HepG2 (cell line): ENCODE measurements around the gene ZNF433. TPM values are rescaled to one million over a fixed set of nuclear protein-coding genes. Genes with fewer than 3 reads are reported as not detected.

Source experiments
- ASH2L ChIP-seq: fragments of 300-600, 200-600 bp; sonication (generic); IDR thresholded peaks from 2 replicates; pipeline ENCODE4 v1.7.0; 2017; ENCODE audit warnings: low read depth, mild to moderate bottlenecking, moderate library complexity, mixed read lengths, low read length; ENCODE audit not compliant: insufficient read length
- CBFB ChIP-seq: sonication (generic); formaldehyde crosslinking; IDR thresholded peaks from 2 replicates; pipeline ENCODE4 v1.4.0; 2020; ENCODE audit warnings: missing genetic modification reagents
- FOXP1 ChIP-seq, 2 experiments: fragments of 450-650 bp in 1 of 2; IDR thresholded peaks; 2 replicates each; pipeline ENCODE4 v1.6.1; 2017 to 2018; ENCODE audit warnings: antibody characterized with exemption in 1 of 2
- GMEB1 ChIP-seq: sonication (generic); formaldehyde crosslinking; IDR thresholded peaks from 2 replicates; pipeline ENCODE4 v1.5.1; 2020; ENCODE audit warnings: missing genetic modification reagents, mild to moderate bottlenecking, borderline replicate concordance
- GZF1 ChIP-seq: sonication (generic); formaldehyde crosslinking; IDR thresholded peaks from 2 replicates; pipeline ENCODE4 v1.5.1; 2020; ENCODE audit warnings: mild to moderate bottlenecking, missing genetic modification reagents
- HNRNPLL ChIP-seq: fragments of 200-400 bp; formaldehyde crosslinking; IDR thresholded peaks from 2 replicates; pipeline ENCODE4 v1.6.1; 2017; ENCODE audit warnings: mild to moderate bottlenecking, low read depth, low read length; ENCODE audit not compliant: poor library complexity, severe bottlenecking
- MXD3 ChIP-seq: IDR thresholded peaks from 2 replicates; pipeline ENCODE4 v1.6.1; 2016; ENCODE audit warnings: mild to moderate bottlenecking, missing biosample characterization, missing genetic modification reagents
- NFE2L2 ChIP-seq: fragments of 150-350 bp; IDR thresholded peaks from 2 replicates; pipeline ENCODE4 v1.6.1; 2014; ENCODE audit warnings: low read length
- THAP9 ChIP-seq: sonication (generic); formaldehyde crosslinking; IDR thresholded peaks from 2 replicates; pipeline ENCODE4; 2020; ENCODE audit warnings: missing genetic modification reagents, mild to moderate bottlenecking, borderline replicate concordance
- ZBTB21 ChIP-seq: sonication (generic); formaldehyde crosslinking; IDR thresholded peaks from 2 replicates; pipeline ENCODE4 v1.4.0; 2020; ENCODE audit warnings: missing genetic modification reagents
- ZEB1 ChIP-seq: IDR thresholded peaks from 2 replicates; pipeline ENCODE4 v1.6.1; 2012; ENCODE audit warnings: mild to moderate bottlenecking, low read depth, inconsistent platforms; ENCODE audit not compliant: insufficient replicate concordance
- ZNF275 ChIP-seq: sonication (generic); formaldehyde crosslinking; IDR thresholded peaks from 2 replicates; pipeline ENCODE4 v1.8.0; 2022; ENCODE audit warnings: missing genetic modification reagents, mild to moderate bottlenecking, inconsistent platforms, borderline replicate concordance
- ZNF430 ChIP-seq: sonication (generic); formaldehyde crosslinking; IDR thresholded peaks from 2 replicates; pipeline ENCODE4 v1.9.0; 2021; ENCODE audit warnings: mild to moderate bottlenecking, missing genetic modification reagents
- ZNF678 ChIP-seq: sonication (generic); formaldehyde crosslinking; IDR thresholded peaks from 2 replicates; pipeline ENCODE4 v1.4.0; 2020; ENCODE audit warnings: mild to moderate bottlenecking, missing genetic modification reagents
- polyA plus RNA-seq, 8 experiments: library from polyadenylated mRNA; depleted of rRNA in 3 of 8; stranded (reverse) in 7 of 8; unstranded in 1 of 8; fragments of >200 nt; fragmentation: Illumina TruSeq in 4 of 8; extraction: Trizol in 4 of 8; gene quantifications; 2 replicates each; pipeline versions ENCODE4 v1.2.1 to v1.2.3, GENCODE V29; 2011 to 2016; ENCODE audit warnings: low read depth in 4 of 8, missing spikeins in 1 of 8, mixed read lengths in 1 of 8; ENCODE audit not compliant: insufficient read depth in 1 of 8
- total RNA-seq, 5 experiments: library from RNA; depleted of rRNA; stranded (reverse); fragments of >200 nt; fragmentation: Illumina TruSeq; extraction: Trizol; gene quantifications; 2 replicates each; pipeline ENCODE4 v1.2.3, GENCODE V29; 2016; ENCODE audit warnings: low read depth in 1 of 5
- TF ChIP-seq, protein P1 (sequence below), 2 experiments: fragments of 450-650 bp in 1 of 2; sonication (generic) in 1 of 2; formaldehyde crosslinking; IDR thresholded peaks; 2 replicates each; pipeline versions ENCODE4 v1.5.0 to v1.8.0; 2020 to 2022; ENCODE audit warnings: mild to moderate bottlenecking in 1 of 2, missing genetic modification reagents in 1 of 2
- TF ChIP-seq, protein P2 (sequence below): sonication (generic); formaldehyde crosslinking; conservative IDR thresholded peaks from 2 replicates; pipeline ENCODE4 v1.4.0; 2020; ENCODE audit warnings: missing genetic modification reagents

The ZNF433 gene
- total and polyA plus RNA-seq, 2 of the 13 experiments (the other 11 are each of a cell fraction or from before 2014, with no cell fraction given), result 1.8 to 4.9 TPM

- TF ChIP-seq ZNF275 (CRISPR knock-in tag) (0 out of 2 replicates have a peak, but pooled peaks have one; percentile 47), ZEB1 (no peak), ASH2L (peak; percentile 39), MXD3 (CRISPR knock-in tag) (peak; percentile 44; the same call in 1 of the 2 replicates), CBFB (CRISPR knock-in tag) (no peak), NFE2L2 (no peak), GMEB1 (CRISPR knock-in tag) (peak; percentile 37; the same call in 1 of the 2 replicates), HNRNPLL (peak; percentile 50), FOXP1 (IDR thresholded peaks at IDR 0.05) (no peak), FOXP1 (CRISPR knock-in tag; IDR thresholded peaks at IDR 0.05) (no peak), GZF1 (CRISPR knock-in tag) (no peak), ZBTB21 (CRISPR knock-in tag) (no peak), THAP9 (CRISPR knock-in tag) (0 out of 2 replicates have a peak, but pooled peaks have one; percentile 58), ZNF430 (CRISPR knock-in tag) (no peak), ZNF678 (CRISPR knock-in tag) (0 out of 2 replicates have a peak, but pooled peaks have one; percentile 63)
- TF ChIP-seq, protein P1, sequence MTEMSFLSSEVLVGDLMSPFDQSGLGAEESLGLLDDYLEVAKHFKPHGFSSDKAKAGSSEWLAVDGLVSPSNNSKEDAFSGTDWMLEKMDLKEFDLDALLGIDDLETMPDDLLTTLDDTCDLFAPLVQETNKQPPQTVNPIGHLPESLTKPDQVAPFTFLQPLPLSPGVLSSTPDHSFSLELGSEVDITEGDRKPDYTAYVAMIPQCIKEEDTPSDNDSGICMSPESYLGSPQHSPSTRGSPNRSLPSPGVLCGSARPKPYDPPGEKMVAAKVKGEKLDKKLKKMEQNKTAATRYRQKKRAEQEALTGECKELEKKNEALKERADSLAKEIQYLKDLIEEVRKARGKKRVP (CRISPR knock-in tag; IDR thresholded peaks at IDR 0.05), result peak in 1 of 2 experiments; percentile 65; a peak in 2 of 4 replicates
- TF ChIP-seq, protein P2, sequence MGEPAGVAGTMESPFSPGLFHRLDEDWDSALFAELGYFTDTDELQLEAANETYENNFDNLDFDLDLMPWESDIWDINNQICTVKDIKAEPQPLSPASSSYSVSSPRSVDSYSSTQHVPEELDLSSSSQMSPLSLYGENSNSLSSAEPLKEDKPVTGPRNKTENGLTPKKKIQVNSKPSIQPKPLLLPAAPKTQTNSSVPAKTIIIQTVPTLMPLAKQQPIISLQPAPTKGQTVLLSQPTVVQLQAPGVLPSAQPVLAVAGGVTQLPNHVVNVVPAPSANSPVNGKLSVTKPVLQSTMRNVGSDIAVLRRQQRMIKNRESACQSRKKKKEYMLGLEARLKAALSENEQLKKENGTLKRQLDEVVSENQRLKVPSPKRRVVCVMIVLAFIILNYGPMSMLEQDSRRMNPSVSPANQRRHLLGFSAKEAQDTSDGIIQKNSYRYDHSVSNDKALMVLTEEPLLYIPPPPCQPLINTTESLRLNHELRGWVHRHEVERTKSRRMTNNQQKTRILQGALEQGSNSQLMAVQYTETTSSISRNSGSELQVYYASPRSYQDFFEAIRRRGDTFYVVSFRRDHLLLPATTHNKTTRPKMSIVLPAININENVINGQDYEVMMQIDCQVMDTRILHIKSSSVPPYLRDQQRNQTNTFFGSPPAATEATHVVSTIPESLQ, result 0 out of 2 replicates have a peak, but pooled peaks have one; percentile 28
Measured at GRCh38 chr19:12035220-12036172, at the start of gene ZNF433 (continued).
